ENCODE results near the gene RBM26.

- TF ChIP-seq CTCF (conservative IDR thresholded peaks at IDR 0.05 in 1 of 2, IDR thresholded peaks at IDR 0.05 in 1 of 2; ENCODE audit: extremely low read depth in 1 of 2, insufficient read depth in 1 of 2, low read depth in 1 of 2, low read length in 2 of 2) (no peak), EZH2 (IDR thresholded peaks at IDR 0.05; ENCODE audit: borderline replicate concordance, low read length) (no peak)
These were observed 26.9 kb upstream of the RBM26 start for GRCh38 chr13:79432992-79433391.

Data from mammary epithelial cell (primary cell).